Mesenchymal stem cell (in vitro differentiated cells and primary cell): ENCODE results near the gene CDH4.

ENCODE experiments used
- DNase-seq: peaks from one replicate; pipeline ENCODE4 v3.0.0-alpha.2; 2013
- H2AFZ ChIP-seq: one replicate; pipeline ENCODE4 v1.6.1; 2013; ENCODE audit warnings: low read depth, mild to moderate bottlenecking, control low read depth, inconsistent platforms, low read length, moderate library complexity
- H2AK5ac ChIP-seq: 2 replicates; pipeline ENCODE4 v1.6.1; 2013; ENCODE audit warnings: low read length, moderate library complexity, mild to moderate bottlenecking, inconsistent platforms; ENCODE audit not compliant: severe bottlenecking
- H2BK120ac ChIP-seq: one replicate; pipeline ENCODE4 v1.6.1; 2013; ENCODE audit warnings: low read depth, mild to moderate bottlenecking, inconsistent platforms, low read length, moderate library complexity
- H2BK12ac ChIP-seq, 2 experiments: one replicate each; pipeline ENCODE4 v1.6.1; 2013; ENCODE audit warnings: inconsistent platforms in 2 of 2, low read length in 2 of 2, mild to moderate bottlenecking in 2 of 2, moderate library complexity in 2 of 2, control low read depth in 1 of 2
- H2BK15ac ChIP-seq: one replicate; pipeline ENCODE4 v1.6.1; 2013; ENCODE audit warnings: mild to moderate bottlenecking, low read depth, inconsistent platforms; ENCODE audit not compliant: poor library complexity, severe bottlenecking
- H2BK5ac ChIP-seq: 2 replicates; pipeline ENCODE4 v1.6.1; 2013; ENCODE audit warnings: low read depth, mild to moderate bottlenecking, low read length, control low read depth, inconsistent platforms; ENCODE audit not compliant: poor library complexity, severe bottlenecking
- H3K14ac ChIP-seq, 2 experiments: one replicate each; pipeline ENCODE4 v1.6.1; 2013; ENCODE audit warnings: inconsistent platforms in 2 of 2, low read length in 2 of 2, control low read depth in 1 of 2, mild to moderate bottlenecking in 1 of 2, moderate library complexity in 1 of 2
- H3K18ac ChIP-seq, 2 experiments: one replicate each; pipeline ENCODE4 v1.6.1; 2013; ENCODE audit warnings: inconsistent platforms in 2 of 2, low read length in 2 of 2, control low read depth in 1 of 2, low read depth in 1 of 2, mild to moderate bottlenecking in 1 of 2
- H3K23ac ChIP-seq, 2 experiments: one replicate each; pipeline ENCODE4 v1.6.1; 2013; ENCODE audit warnings: inconsistent platforms in 2 of 2, low read length in 2 of 2, mild to moderate bottlenecking in 2 of 2, moderate library complexity in 2 of 2, control low read depth in 1 of 2
- H3K27ac ChIP-seq: 2 replicates; pipeline ENCODE4 v1.5.1; 2013; ENCODE audit warnings: mild to moderate bottlenecking, moderate library complexity, low read length, control low read depth, inconsistent platforms; ENCODE audit not compliant: poor library complexity, severe bottlenecking
- H3K27me3 ChIP-seq, 2 experiments: 2 replicates each; pipeline versions ENCODE4 v1.6.1 to v1.7.0; 2013; ENCODE audit warnings: low read length in 2 of 2, mild to moderate bottlenecking in 2 of 2, moderate library complexity in 2 of 2, control low read depth in 1 of 2, inconsistent platforms in 1 of 2; ENCODE audit not compliant: control insufficient read depth in 1 of 2, insufficient read depth in 1 of 2
- H3K36me3 ChIP-seq, 2 experiments: 2 replicates each; pipeline versions ENCODE4 v1.6.1 to v1.7.0; 2013; ENCODE audit warnings: low read length in 2 of 2, control low read depth in 1 of 2, inconsistent platforms in 1 of 2, low read depth in 1 of 2, mild to moderate bottlenecking in 1 of 2; ENCODE audit not compliant: insufficient read depth in 2 of 2, control insufficient read depth in 1 of 2
- H3K4ac ChIP-seq, 2 experiments: one replicate each; pipeline ENCODE4 v1.6.1; 2013; ENCODE audit warnings: inconsistent platforms in 2 of 2, low read length in 2 of 2, mild to moderate bottlenecking in 2 of 2, moderate library complexity in 2 of 2, control low read depth in 1 of 2, low read depth in 1 of 2
- H3K4me1 ChIP-seq: 2 replicates; pipeline ENCODE4 v1.6.1; 2013; ENCODE audit warnings: low read depth, low read length, control low read depth; ENCODE audit not compliant: control insufficient read depth, insufficient read depth
- H3K4me2 ChIP-seq: 2 replicates; pipeline ENCODE4 v1.6.1; 2013; ENCODE audit warnings: low read length, mild to moderate bottlenecking, inconsistent platforms; ENCODE audit not compliant: poor library complexity, severe bottlenecking
- H3K4me3 ChIP-seq, 2 experiments: 2 replicates each; pipeline versions ENCODE4 v1.5.1 to v1.7.0; 2013; ENCODE audit warnings: low read length in 2 of 2, mild to moderate bottlenecking in 2 of 2, control low read depth in 1 of 2, low read depth in 1 of 2; ENCODE audit not compliant: insufficient read depth in 1 of 2
- H3K79me1 ChIP-seq: replicated peaks from 2 replicates; pipeline ENCODE4 v1.6.1; 2013; ENCODE audit warnings: mild to moderate bottlenecking, control low read depth, low read length, inconsistent platforms; ENCODE audit not compliant: poor library complexity, severe bottlenecking
- H3K9ac ChIP-seq: 2 replicates; pipeline ENCODE4 v1.7.0; 2013; ENCODE audit warnings: mild to moderate bottlenecking, low read length, moderate library complexity
- H3K9me3 ChIP-seq: 2 replicates; pipeline ENCODE4 v1.7.0; 2013; ENCODE audit warnings: mild to moderate bottlenecking, low read length; ENCODE audit not compliant: control insufficient read depth
- H4K8ac ChIP-seq: one replicate; pipeline ENCODE4 v1.6.1; 2013; ENCODE audit warnings: inconsistent platforms, mild to moderate bottlenecking, low read length, moderate library complexity
- H4K91ac ChIP-seq: one replicate; pipeline ENCODE4 v1.6.1; 2013; ENCODE audit warnings: mild to moderate bottlenecking, low read length, inconsistent platforms
- WGBS: methylation state at CpG from one replicate; pipeline ENCODE4 v1.1.7; 2013; ENCODE audit warnings: mixed read lengths; 5-methylcytosine and 5-hydroxymethylcytosine counted together

The CDH4 gene

DNA sequence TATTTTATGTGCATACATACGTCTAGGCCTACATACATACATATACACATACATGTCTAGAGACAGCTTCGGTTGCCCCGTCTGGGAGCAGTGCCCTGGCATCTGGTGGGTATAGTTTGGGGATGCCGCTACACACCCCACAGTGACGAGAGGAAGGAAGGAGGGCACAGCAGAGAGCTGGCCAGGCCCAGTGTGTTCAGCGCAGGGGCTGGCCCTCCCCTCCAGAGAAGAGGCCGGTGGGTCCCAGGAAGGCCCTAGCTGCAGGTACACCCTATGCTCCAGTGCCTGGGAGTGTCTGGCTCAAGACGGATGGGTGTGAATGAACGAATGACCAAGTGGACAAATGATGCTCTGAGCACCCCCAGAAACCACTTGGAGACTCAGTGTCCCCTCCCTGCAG, 284.6 kb downstream of the CDH4 start:
- no peak overlapping the region for H3K4me3 ChIP-seq

DNA sequence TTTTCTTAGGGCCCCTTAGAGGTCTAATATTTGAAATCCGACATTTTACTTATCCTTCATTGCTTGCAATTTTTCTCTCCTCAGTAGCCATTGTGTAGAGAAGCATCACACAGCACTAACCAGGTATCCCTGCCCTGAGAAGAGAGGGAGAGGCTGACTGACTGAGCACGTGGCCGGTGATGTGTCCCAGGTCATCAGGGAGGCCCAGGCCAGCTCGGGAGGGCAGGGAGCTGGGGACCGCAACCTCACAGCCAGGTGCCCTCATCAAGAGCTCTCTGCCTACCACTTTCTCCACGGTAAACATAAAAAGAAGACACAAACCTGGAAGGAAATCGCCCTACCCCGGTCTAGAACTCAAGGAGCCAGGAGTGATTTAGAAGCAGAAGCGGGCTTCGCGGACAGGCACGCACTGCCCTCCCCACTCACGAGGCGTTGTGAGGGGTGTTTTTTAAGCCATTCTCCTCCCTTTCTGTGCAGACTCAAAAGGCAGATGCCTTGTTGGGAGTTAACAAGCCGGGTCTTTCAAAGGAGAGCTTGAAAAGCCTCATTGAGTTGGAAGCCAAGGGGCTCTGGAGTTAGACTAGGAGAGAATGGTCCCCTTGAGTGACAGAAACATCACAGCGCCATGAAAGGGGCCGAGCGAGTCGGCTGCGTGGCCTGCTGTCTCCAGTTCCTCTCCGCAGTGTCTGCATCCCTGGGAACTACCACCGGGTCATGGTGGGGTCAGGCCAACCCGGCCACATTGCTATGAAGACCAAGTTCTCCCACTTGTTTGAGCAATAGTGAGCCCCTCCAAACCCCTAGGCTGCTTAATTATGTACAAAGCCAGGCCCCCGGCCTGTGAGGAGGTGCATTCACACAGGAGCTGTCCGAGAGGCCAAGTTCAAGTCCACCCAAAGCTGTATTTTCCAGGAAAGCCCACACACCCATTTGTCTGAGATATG, 285.4 kb downstream of the CDH4 start:
- Histone ChIP-seq H3K23ac (no peak overlapping the region), H3K14ac (no peak overlapping the region), H2AK5ac (no peak overlapping the region), H3K4me3 (no peak overlapping the region), H3K79me1 (no peaks in the 10 kb centered on the region), H2AFZ (no peak overlapping the region), H3K4me1 (no peaks in the 10 kb centered on the region), H3K18ac (no peak overlapping the region), H3K9ac (no peak overlapping the region), H3K4me2 (no peak overlapping the region), H2BK15ac (no peak overlapping the region), H4K8ac (no peak overlapping the region), H2BK120ac (no peak overlapping the region), H3K27ac (no peak overlapping the region), H3K36me3 (peaks cover 0 to 3% of the 10 kb centered on the region in 2 experiments), H3K27me3 (peaks cover 0 to 7% of the 10 kb centered on the region in 2 experiments), H4K91ac (no peak overlapping the region), H2BK5ac (no peak overlapping the region), H3K9me3 (no peaks in the 10 kb centered on the region), H3K4ac (no peak overlapping the region), H2BK12ac (no peak overlapping the region)
- no peak for DNase-seq
- WGBS = 91% methylated on average over 25 of the region's 25 CpGs

More for the DNA sequence above, 284.6 kb downstream of the CDH4 start:
- Histone ChIP-seq H2BK5ac (no peak overlapping the region), H2BK120ac (no peak overlapping the region), H3K36me3 (peaks cover 0 to 3% of the 10 kb centered on the region in 2 experiments), H2BK12ac (no peak overlapping the region), H4K8ac (no peak overlapping the region), H3K27me3 (peaks cover 0 to 7% of the 10 kb centered on the region in 2 experiments), H3K9me3 (no peaks in the 10 kb centered on the region), H3K9ac (no peak overlapping the region), H3K79me1 (no peaks in the 10 kb centered on the region), H4K91ac (no peak overlapping the region), H3K23ac (no peak overlapping the region), H3K4me2 (no peak overlapping the region), H3K18ac (no peak overlapping the region), H3K14ac (no peak overlapping the region), H3K27ac (no peak overlapping the region), H3K4ac (no peak overlapping the region), H2AK5ac (no peak overlapping the region), H2BK15ac (no peak overlapping the region), H3K4me1 (peaks cover 4% of the 10 kb centered on the region), H2AFZ (no peak overlapping the region)
- WGBS = 94% methylated on average over 9 of the region's 9 CpGs
- DNase-seq = no peak

GRCh38 chr20:61538183-61538942, 286.3 kb downstream of the CDH4 start:
- Histone ChIP-seq H2BK12ac (no peak overlapping the region), H3K14ac (no peak overlapping the region), H3K27ac (no peak overlapping the region), H2AFZ (no peak overlapping the region), H3K27me3 (peaks cover 0 to 7% of the 10 kb centered on the region in 2 experiments), H3K4ac (no peak overlapping the region), H3K4me1 (no peaks in the 10 kb centered on the region), H4K91ac (no peak overlapping the region), H2AK5ac (no peak overlapping the region), H3K18ac (no peak overlapping the region), H2BK120ac (no peak overlapping the region), H3K4me3 (no peak overlapping the region), H3K9ac (no peak overlapping the region), H3K4me2 (no peak overlapping the region), H2BK5ac (no peak overlapping the region), H3K23ac (no peak overlapping the region), H2BK15ac (no peak overlapping the region), H3K9me3 (no peaks in the 10 kb centered on the region), H3K36me3 (peaks cover 0 to 3% of the 10 kb centered on the region in 2 experiments), H4K8ac (no peak overlapping the region), H3K79me1 (no peaks in the 10 kb centered on the region)
- DNase-seq = no peak
- WGBS = 89% methylated on average over 14 of the region's 14 CpGs

DNA sequence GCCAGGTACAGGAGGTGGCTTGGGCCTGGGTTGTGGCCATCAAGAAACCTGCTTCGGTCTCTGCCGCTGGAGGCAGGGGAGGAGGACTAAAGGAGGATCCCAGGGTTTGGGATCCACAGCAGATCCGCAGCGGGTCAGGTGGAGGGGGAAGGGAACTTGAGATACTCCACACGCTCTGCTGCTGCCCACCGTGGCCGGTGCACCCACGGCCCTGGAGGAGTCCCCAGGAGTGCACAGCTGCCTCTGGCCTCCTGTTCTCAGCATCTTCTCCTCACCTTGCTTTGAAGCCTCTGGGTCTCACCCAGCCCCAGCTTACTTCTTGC, 286.8 kb downstream of the CDH4 start:
- no peak overlapping the region for H3K4ac ChIP-seq
- H2BK15ac ChIP-seq = no peak overlapping the region
- H3K9ac ChIP-seq = no peak overlapping the region
- H2AFZ ChIP-seq = no peak overlapping the region
- H3K36me3 ChIP-seq = peaks cover 0 to 3% of the 10 kb centered on the region in 2 experiments
- no peaks in the 10 kb centered on the region for H3K4me1 ChIP-seq
- H4K91ac ChIP-seq = no peak overlapping the region
- H3K27me3 ChIP-seq = peaks cover 0 to 3% of the 10 kb centered on the region in 2 experiments
- peak overlapping the region in 1 of 2 experiments; percentile 21 for H3K14ac ChIP-seq
- H3K9me3 ChIP-seq = no peaks in the 10 kb centered on the region
- no peak overlapping the region for H3K18ac ChIP-seq
- no peaks in the 10 kb centered on the region for H3K79me1 ChIP-seq
- H2BK120ac ChIP-seq = no peak overlapping the region
- H4K8ac ChIP-seq = no peak overlapping the region
- no peak overlapping the region for H2AK5ac ChIP-seq
- no peak overlapping the region for H2BK5ac ChIP-seq
- no peak overlapping the region for H3K4me2 ChIP-seq
- no peak overlapping the region for H3K23ac ChIP-seq
- DNase-seq = no peak
- H2BK12ac ChIP-seq = no peak overlapping the region
- H3K4me3 ChIP-seq = no peak overlapping the region
- WGBS = 91% methylated on average over 8 of the region's 8 CpGs
- H3K27ac ChIP-seq = no peak overlapping the region
